Left lung (tissue), 10 donors: Measurements from ENCODE around the gene RBM26. TPM values are rescaled to one million over a fixed set of nuclear protein-coding genes. Genes with fewer than 3 reads are reported as not detected.

Experiments
- ATAC-seq: fragments of 200-7000 bp; cut with Tn5 transposase; one replicate; pipeline ENCODE4 v1.9.1; 2020; ENCODE audit warnings: moderate library complexity
- DNase-seq, 4 donors: peaks; one replicate each; pipeline ENCODE4 v3.0.0-alpha.2; 2013 to 2020
- H3K27ac ChIP-seq, 2 donors: fragments of 200-600 bp; sonication (generic) in 1 of 2; one replicate each; pipeline versions ENCODE4 v1.5.0 to v1.8.0; 2020 to 2021
- H3K27me3 ChIP-seq, 2 donors: fragments of 200-600 bp; sonication (generic) in 1 of 2; one replicate each; pipeline versions ENCODE4 v1.5.0 to v1.8.0; 2020 to 2021
- H3K36me3 ChIP-seq, 2 donors: fragments of 200-600 bp; sonication (generic) in 1 of 2; one replicate each; pipeline versions ENCODE4 v1.5.0 to v1.8.0; 2020 to 2021
- H3K4me1 ChIP-seq, 2 donors: fragments of 200-600 bp; one replicate each; pipeline ENCODE4 v1.8.0; 2021
- H3K4me3 ChIP-seq, 2 donors: fragments of 200-600 bp; sonication (generic) in 1 of 2; one replicate each; pipeline versions ENCODE4 v1.5.0 to v1.8.0; 2020 to 2021; ENCODE audit warnings: mild to moderate bottlenecking in 1 of 2
- H3K9me3 ChIP-seq, 2 donors: fragments of 200-600 bp; sonication (generic) in 1 of 2; one replicate each; pipeline versions ENCODE4 v1.5.0 to v1.8.0; 2020 to 2021
- intact Hi-C, 2 donors: fragments of 100-400 bp; cut with DNase I; formaldehyde crosslinking; loops; one replicate each; pipeline versions ENCODE4 v1.11.2 to v1.14.2; 2022
- polyA plus RNA-seq, 6 donors: library from polyadenylated mRNA; unstranded; fragments of 120-200 nt; gene quantifications; one replicate each; pipeline ENCODE4 v1.2.1, GENCODE V29; 2013; ENCODE audit not compliant: insufficient read length in 6 of 6
- total RNA-seq, 2 donors: library from RNA; stranded (reverse); fragmentation: NEBNext Ultra II Directional; extraction: Animal tissue kit (Norgen Biotek cat#: 25700); gene quantifications; one replicate each; pipeline ENCODE4 v1.2.1, GENCODE V29; 2021
- TF ChIP-seq, protein P1 (sequence below), 2 donors: fragments of 200-600 bp; sonication (generic) in 1 of 2; IDR thresholded peaks; one replicate each; pipeline versions ENCODE4 v1.5.0 to v1.8.0; 2021; ENCODE audit warnings: antibody characterized with exemption in 2 of 2
- donor health status: DM: no; HTN: yes; CAD: no.
- donor health status: DM: no; HTN: no; CAD: no.

The RBM26 gene
- total and polyA plus RNA-seq, 8 donors: 29.0 to 115 (median 110) TPM

DNA sequence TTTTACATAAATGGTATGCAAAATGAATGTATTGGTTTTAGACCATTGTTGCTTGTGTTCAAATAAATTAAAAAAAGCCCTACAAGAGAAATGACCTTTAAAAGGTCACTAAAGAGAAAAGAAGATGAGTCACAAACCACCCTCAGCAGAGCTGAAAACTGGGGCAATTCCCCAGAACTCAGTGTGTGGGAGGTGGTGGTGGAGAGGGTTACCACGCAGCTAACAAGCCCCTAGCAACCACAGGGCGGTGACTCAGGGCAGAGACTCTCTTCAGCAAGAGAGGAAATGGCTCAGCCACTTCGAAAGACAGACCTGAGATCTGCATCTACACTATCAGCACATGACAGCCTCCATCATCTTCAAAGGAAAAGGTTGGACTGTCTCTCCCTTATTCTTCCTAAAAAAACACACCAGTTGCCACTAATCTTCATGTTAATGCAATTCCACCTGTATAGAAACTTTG, 45.5 kb upstream of the RBM26 start:
- intact Hi-C loops: no loop called here
- DNase-seq (peak in 1 of 4 donors; percentile 56), ATAC-seq (peak; percentile 71)
- TF ChIP-seq, protein P1, sequence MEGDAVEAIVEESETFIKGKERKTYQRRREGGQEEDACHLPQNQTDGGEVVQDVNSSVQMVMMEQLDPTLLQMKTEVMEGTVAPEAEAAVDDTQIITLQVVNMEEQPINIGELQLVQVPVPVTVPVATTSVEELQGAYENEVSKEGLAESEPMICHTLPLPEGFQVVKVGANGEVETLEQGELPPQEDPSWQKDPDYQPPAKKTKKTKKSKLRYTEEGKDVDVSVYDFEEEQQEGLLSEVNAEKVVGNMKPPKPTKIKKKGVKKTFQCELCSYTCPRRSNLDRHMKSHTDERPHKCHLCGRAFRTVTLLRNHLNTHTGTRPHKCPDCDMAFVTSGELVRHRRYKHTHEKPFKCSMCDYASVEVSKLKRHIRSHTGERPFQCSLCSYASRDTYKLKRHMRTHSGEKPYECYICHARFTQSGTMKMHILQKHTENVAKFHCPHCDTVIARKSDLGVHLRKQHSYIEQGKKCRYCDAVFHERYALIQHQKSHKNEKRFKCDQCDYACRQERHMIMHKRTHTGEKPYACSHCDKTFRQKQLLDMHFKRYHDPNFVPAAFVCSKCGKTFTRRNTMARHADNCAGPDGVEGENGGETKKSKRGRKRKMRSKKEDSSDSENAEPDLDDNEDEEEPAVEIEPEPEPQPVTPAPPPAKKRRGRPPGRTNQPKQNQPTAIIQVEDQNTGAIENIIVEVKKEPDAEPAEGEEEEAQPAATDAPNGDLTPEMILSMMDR (IDR thresholded peaks at IDR 0.05): no peak
- Histone ChIP-seq H3K27me3 (no peaks in the 10 kb centered on the region), H3K4me3 (no peak overlapping the region), H3K4me1 (no peaks in the 10 kb centered on the region), H3K27ac (no peak overlapping the region), H3K9me3 (no peaks in the 10 kb centered on the region), H3K36me3 (no peaks in the 10 kb centered on the region)

DNA sequence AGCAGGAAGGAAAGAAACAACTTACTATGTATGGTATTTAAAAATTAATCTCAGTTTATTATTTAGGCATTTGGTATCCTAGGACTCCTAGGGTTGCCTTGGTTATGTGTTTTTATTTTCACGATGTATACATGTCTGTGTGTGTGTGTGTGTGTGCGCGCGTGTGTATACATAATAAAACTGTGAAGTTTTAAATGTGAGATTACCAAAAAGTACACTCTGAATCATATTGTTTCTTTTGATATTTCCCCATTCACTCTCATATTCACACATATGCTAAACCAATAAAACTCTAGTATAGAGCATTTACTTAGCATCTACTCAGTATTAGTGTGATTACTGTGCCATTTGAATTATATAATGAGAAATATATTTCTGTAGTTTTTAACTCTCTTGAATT, 44.1 kb upstream of the RBM26 start:
- H3K9me3 ChIP-seq: no peaks in the 10 kb centered on the region
- TF ChIP-seq, protein P1 (IDR thresholded peaks at IDR 0.05): no peak
- H3K27ac ChIP-seq: no peak overlapping the region
- no peak for DNase-seq
- intact Hi-C loops: no loop called here
- no peaks in the 10 kb centered on the region for H3K4me1 ChIP-seq
- no peak for ATAC-seq
- no peak overlapping the region for H3K4me3 ChIP-seq
- H3K27me3 ChIP-seq: no peaks in the 10 kb centered on the region
- H3K36me3 ChIP-seq: no peaks in the 10 kb centered on the region

DNA sequence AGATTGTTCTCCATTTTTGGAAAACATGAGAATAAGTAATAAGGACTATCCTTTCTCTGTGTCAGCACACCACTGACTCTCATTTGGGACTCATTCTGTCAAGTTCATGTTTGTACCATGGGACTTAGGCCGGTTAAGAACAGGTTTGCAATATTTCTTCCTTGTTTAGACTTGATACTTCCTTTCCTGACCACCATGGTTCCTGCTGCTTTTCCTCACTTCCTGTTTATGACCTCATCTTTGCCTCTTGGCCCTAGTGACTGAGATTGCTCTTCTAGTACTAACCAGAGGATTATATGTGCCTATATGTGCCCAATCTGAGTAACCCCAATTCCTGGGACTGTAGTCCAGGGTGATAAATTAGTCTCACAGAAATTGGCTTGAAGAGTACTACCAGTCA, 42.4 kb upstream of the RBM26 start:
- no peak overlapping the region for H3K4me3 ChIP-seq
- H3K27me3 ChIP-seq: no peaks in the 10 kb centered on the region
- H3K27ac ChIP-seq: no peak overlapping the region
- H3K4me1 ChIP-seq: no peaks in the 10 kb centered on the region
- no peaks in the 10 kb centered on the region for H3K9me3 ChIP-seq
- no peak for DNase-seq
- no peaks in the 10 kb centered on the region for H3K36me3 ChIP-seq
- ATAC-seq: no peak
- TF ChIP-seq, protein P1 (IDR thresholded peaks at IDR 0.05): no peak
- intact Hi-C loops: no loop called here

DNA sequence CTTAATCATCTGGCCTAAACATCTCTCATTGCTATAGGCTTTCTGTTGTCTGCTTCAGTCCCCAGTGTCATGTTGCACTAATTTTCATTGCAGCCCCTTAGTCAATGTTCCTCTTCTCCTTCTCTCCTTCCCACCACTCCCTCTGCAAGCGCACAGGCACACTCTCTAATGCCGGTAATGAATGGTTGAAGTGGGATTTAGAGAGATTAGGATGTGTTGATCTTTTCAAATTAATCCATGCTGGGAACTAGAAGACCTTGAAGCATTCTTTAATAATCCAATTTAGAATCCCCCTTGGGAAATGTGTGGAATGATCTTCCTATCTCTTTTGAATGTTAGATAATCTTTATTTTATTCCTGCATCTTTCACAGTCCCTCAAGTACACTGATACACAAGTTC, 41.7 kb upstream of the RBM26 start:
- TF ChIP-seq, protein P1 (IDR thresholded peaks at IDR 0.05): no peak
- Histone ChIP-seq H3K36me3 (no peaks in the 10 kb centered on the region), H3K27ac (no peak overlapping the region), H3K9me3 (no peaks in the 10 kb centered on the region), H3K27me3 (no peaks in the 10 kb centered on the region), H3K4me3 (no peak overlapping the region), H3K4me1 (no peaks in the 10 kb centered on the region)
- no peak for DNase-seq
- intact Hi-C loops: no loop called here
- no peak for ATAC-seq

DNA sequence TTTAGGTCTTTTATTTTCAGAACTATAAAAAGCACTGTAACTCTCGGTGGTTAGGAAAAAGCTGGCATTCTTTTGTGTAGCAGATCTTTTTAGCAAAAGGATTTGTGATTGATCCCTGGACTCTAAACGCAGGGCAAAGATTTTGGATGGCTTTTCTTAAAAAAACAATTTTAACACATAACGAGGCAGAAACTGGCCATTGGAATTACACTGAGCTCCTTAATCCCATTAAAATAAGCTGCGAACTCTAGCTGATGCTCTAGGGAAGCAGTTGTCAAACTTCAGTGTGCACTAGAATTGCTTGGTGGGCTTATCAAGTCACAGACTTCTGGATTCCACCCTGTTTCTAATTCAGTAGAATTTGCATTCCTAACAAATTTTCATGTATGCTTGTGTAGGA, 41.1 kb upstream of the RBM26 start:
- no peaks in the 10 kb centered on the region for H3K4me1 ChIP-seq
- H3K4me3 ChIP-seq: no peak overlapping the region
- TF ChIP-seq, protein P1 (IDR thresholded peaks at IDR 0.05): no peak
- H3K27ac ChIP-seq: no peak overlapping the region
- no peaks in the 10 kb centered on the region for H3K9me3 ChIP-seq
- H3K36me3 ChIP-seq: no peaks in the 10 kb centered on the region
- DNase-seq: no peak
- intact Hi-C loops: no loop called here
- no peaks in the 10 kb centered on the region for H3K27me3 ChIP-seq
- ATAC-seq: no peak
